Measurements from ENCODE around the gene ANXA2R.
"Not testable (repeated sequence)": the region's sequence is repeated elsewhere in the genome, so short reads cannot be mapped to it uniquely, and the experiment has no call there.

Gene ANXA2R

DNA sequence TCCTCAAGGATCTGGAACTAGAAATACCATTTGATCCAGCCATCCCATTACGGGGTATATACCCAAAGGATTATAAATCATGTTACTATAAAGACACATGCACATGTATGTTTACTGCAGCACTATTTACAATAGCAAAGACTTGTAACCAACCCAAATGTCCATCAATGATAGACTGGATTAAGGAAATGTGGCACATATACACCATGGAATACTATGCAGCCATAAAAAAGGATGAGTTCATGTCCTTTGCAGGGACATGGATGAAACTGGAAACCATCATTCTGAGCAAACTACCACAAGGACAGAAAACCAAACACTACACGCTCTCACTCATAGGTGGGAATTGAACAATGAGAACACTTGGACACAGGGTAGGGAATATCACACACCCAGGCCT is 19.9 kb upstream of the ANXA2R start:
- not testable (repeated sequence) for DNase-seq

DNA sequence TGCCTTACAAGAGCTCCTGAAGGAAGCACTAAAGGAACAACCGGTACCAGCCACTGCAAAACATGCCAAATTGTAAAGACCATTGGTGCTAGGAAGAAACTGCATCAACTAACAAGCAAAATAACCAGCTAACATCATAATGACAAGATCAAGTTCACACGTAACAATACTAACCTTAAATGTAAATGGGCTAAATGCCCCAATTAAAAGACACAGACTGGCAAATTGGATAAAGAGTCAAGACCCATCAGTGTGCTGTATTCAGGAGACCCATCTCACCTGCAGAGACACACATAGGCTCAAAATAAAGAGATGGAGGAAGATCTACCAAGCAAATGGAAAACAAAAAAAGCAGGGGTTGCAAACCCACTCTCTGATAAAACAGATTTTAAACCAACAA is 15.0 kb upstream of the ANXA2R start:
- not testable (repeated sequence) for DNase-seq

DNA sequence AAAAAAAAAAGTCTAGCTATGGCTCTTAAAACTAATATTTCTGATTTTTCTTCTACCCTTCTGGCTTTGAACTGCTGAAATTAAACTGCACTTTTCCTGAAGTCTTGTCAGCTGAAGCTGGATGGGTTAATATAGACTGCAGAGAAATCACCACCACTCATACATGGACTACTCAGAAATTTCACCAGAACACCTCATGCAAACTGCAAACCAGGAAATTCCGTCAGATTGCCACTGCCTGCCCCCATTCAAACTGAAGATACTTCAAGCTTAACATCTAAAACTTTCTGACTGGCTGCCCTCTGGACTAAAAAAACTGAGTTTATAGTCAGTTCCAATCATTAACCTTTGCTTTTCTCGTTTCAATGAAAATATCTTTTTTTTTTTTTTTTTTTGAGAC is 11.6 kb upstream of the ANXA2R start:
- no peak for DNase-seq

DNA sequence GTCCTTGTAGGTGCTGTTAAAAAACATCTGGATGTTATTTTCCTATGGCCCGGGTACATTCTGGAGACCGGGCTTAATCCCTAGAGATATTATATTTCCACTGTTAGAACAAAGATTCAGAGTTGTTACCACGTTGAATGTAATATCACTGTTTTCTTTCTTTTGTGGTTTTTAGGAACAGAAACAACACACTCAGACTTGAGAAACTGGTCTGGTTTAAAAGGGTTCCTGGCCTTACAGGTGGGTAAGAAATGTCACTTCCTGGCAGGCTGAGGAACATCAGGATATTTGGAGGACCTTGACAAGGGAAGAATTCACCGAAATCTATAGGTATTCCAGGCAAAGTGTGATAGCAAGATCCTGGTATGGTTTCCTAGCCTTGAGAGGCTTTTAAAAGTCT is 10.3 kb upstream of the ANXA2R start:
- DNase-seq = no peak

DNA sequence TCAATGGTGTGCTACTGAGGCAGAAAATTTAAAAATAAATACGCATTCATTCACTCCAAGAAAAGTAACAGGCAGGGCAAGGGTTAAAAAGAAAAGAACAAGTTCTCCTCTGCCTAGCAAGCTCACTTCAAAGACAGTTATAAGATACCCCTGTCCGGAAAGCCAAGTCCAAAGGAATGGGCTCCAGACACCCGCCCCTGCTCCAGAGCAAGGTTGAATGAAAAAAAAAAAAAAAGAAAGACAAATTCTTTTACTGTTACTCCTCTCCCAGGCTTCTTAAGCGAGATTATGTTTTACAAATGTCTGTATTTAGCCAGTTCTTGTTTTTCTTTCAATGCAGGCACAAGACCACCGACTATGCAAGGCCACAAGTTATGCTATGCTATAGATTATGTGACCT is 9.1 kb upstream of the ANXA2R start:
- DNase-seq = no peak

DNA sequence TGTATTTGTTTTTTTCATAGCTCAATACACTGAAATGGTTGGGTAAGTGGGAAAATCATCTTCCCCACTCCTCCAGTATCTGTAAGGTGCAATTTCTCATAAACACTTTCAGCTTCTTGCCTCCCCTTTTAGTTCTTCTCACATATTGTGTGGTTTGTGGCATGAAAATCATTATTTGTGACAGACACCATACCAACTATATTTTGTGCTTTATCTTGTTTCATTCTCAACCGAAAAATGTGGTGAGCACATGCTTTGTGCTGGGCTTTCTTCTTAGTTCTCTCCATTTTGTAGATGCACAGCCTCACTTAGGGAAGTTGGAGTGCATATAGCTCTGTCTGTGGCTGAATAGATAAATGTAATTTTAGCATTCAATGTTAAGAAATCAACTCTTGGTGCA is 6.4 kb upstream of the ANXA2R start:
- DNase-seq = no peak

DNA sequence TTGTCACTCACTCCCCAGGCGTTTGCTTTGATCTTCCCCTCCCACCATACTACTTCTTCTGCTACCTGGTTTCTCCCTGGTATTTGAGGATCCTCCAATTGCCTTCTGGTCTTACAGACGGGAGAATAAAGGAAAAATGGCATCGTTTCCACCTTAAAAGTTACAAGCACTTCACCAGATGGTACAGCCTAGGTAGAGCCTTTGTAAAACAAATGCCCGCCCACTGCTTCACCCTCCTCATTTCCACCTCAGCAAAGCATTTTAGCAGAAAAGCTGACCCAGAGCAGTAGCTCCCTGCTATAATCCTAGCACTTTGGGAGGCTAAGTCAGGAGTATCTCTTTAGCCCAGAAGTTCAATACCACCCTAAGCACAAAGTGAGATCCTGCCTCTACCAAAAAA is 5.1 kb upstream of the ANXA2R start:
- no peak for DNase-seq

DNA sequence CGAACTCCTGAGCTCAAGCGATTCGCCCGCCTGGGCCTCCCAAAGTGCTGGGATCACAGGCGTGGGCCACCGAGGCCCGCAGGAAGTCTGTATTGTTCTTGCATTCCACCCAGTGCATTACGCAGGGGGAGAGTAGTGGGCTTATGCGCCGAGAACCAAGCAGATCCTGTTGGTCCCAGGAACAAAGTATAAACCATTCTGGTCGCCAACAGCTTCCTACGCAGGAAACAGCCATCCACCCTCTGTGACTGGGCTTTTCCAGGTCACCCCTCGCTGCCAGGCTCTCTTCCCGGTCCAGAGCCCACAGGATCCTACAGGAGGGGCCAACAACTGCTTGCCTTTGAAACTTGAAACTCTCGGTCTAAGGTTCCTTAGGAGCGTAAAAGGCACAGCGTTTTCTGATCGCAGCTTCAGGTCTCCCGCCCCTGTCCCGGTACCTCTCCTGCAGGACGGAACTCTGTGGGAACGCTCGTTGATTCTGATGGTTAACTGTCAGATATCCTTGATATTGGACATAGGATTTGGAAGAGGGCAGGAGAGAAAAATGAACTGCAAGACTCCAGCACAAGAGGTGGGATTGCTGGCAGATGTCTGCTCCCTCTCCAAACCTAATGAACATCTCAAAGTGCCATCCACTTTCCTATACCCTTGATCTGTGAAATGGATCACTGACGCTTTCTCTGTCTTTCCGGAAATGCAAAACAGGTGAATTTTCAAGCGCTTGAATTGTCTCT is 4.2 kb upstream of the ANXA2R start:
- DNase-seq = no peak

DNA sequence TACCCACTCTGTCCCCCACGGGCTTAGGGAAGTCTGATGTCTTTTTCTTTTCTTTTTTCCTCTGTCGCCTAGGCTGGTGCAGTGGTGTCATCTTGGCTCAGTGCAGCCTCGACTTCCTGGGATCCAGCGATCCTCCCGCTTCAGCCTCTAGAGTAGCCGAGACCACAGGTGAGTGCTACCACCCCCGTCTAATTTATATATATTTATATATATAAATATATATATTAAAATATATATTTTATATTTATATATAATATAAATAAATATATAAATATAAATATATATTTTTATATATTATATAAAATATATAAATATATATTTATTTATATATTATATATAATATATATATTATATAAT is 3.3 kb upstream of the ANXA2R start:
- no peak for DNase-seq

DNA sequence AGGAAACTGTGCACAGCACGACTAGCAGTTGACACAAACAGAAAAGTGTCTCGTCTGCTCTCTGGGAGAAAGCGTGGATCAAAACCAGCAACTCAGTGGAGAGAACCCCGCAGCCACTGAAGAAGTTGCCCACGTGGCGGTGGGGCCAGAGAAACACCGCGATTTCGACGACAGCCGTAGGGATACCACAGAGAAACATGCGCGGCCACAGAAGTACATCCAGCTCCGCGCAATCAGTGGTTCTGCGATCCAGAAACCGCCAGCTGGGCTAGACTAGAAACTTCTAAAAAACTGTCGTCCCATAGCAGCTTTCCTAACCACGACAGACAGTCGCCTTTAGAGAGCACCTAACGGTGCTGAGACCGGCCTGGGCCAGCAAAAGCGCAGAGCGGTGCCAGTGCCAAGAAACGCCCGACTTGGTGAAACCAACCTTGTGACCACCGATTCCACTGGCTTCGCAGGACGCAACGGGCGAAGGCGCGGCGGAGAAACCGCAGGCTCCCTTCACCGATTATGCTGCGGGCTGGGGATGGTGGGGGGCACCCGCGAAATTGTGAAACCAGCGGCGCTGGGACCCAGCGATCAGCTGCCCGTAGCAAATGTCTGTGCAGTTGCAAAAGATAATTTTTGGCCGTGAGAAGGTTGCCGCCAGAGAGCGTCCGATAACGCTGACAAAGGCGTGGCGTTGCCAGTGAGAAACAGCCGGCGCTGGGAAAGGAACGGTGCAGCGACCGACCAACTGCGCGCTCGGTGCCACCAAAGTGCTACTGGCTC is 2.7 kb upstream of the ANXA2R start:
- no peak for DNase-seq

DNA sequence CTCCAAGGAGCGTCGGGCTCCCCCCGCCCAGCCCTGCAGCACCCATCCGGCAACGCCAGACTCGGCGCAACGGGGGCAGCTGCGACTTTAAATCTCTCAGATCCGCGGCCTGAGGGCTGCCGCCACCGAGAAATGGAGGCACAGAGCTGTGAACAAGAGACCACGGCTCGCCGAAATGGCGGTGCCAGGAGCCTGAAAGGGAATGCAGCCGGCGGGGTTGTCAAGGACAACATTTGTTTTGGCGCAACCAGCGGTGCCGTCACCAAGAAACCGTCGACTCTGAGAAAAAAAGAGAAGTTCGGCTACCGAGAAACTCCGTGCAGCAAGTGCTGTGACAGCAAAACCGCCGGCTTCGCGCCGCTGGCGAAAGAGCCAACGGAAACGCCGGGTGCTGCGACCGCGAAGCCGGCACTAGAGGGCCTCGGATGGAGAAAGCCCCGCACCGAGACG is 2.1 kb upstream of the ANXA2R start:
- peak; percentile 57 for DNase-seq

DNA sequence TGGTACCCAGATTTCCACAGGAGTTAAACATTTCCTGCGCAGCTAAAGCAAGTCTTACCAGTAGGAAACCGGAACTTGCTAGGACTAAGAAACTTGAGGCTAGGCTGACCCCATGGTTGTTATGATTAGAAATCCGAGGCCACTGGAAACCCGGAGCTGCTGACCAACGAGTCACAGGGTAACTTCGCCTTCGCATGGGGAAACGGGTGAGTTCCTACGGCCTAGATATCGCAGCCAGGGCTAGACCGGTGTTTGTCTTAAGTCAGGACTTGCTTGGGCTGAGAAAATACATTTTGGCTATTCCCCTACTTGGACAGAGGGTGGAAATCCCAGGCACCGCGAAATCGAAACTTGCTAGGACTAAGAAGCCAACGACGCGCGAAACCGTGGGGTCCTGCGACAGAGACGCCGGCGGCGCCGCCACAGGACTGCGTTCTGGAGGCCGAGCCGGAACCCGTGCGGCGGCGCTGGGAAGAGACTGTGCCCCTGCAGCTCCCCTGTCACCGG is 1.6 kb upstream of the ANXA2R start:
- DNase-seq = peak; percentile 72

DNA sequence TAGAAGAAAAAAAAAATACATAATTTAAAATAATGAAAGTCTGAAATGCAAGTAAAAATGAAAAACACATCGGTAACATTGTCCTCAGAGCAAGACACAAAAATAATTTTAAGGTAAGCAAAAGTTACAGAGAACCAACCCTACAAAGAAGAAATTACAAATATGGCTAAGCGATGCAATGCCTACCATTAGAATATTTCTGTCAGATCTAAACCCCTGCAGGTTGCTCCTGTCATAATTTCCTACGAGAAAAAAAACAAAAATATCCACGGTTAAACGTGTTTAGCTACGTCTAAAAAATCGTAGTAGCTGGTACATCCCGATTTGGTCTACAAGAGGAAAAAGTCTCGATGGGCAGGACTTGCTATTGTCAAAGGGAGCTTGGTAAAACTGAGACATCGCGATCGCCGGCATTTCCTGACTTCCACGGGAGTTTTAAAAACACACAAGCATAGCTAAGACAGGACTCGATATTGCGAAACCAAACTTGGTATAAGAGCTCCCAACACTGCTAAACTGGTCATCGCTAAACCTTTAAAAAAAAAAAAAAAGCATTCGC is 1.1 kb upstream of the ANXA2R start:
- no peak for DNase-seq

DNA sequence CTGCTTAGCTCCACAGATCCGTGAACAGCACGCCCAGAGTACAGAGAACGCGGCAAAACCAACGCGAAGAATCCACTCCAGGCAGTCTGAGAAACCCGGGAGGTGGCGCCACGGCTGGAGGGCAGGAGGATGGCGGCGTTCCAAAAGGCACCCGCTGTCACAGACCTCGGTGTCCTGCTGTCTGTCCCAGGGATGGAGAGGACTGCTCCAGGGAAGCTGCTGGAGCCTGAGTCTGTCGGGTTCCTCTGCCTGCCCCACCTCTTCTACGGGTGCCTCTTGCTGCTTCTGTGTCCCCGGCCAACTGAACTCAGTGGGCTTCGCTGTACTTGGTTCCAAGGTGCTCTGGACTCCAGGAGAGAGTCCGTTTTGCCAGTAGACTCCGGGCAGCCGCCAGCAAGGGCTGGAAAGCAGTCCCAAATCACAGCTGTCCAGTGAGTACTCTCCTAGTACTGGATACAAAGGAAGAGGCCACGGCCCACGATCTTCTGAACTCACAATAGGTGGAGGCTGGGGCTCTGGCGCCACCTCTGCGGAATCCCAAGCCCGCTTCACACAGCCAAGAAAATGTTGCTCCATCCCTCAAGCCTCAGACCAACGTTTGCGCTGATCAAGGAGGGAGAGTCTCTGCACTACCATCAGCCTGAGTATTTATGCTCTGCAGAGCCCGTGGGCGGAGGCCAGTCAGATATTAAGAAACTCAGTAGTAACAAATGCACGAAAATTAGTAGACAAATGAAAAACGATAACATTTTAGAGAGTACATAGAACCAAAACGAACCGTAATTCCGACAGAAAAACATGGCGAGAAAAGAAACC is 440 bp downstream of the ANXA2R start:
- DNase-seq = no peak

DNA sequence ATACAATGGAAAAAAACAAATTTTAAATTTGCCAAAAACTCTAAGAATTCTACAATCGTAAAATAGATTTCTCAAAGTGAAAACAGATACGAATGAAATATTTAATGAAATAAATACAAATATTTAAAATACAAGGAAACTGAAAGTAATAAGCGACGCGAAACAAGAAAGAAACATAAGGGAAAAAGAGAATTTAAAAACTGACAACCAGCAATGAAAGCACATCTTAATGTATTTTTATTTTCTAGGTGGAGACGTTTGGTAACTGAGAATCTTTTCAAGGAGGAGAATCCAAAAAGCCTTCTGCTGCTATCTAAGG is 1.0 kb downstream of the ANXA2R start:
- DNase-seq = no peak

DNA sequence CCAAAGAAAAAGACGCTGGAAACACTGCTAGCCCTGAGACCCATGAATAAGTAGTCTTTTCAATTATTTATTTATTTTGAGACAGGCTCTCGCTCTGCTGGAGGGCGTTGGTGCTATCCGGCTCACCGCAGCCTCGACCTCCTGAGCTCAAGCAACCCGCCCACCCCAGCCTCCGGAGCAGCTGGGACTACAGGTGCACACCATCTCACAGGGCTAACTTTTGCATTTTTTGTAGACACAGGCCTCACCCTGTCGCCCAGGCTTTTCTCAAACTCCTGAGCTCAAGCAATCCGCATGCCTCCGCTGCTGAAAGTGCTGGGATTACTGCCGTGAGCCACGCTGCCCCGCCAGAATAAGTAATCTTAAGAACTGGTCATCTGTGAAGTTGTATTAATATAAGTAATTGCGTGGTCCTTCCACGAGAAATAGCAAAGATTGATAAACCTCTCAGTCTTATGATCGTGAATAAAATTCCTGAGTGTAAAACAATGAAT is 1.6 kb downstream of the ANXA2R start:
- DNase-seq = no peak

DNA sequence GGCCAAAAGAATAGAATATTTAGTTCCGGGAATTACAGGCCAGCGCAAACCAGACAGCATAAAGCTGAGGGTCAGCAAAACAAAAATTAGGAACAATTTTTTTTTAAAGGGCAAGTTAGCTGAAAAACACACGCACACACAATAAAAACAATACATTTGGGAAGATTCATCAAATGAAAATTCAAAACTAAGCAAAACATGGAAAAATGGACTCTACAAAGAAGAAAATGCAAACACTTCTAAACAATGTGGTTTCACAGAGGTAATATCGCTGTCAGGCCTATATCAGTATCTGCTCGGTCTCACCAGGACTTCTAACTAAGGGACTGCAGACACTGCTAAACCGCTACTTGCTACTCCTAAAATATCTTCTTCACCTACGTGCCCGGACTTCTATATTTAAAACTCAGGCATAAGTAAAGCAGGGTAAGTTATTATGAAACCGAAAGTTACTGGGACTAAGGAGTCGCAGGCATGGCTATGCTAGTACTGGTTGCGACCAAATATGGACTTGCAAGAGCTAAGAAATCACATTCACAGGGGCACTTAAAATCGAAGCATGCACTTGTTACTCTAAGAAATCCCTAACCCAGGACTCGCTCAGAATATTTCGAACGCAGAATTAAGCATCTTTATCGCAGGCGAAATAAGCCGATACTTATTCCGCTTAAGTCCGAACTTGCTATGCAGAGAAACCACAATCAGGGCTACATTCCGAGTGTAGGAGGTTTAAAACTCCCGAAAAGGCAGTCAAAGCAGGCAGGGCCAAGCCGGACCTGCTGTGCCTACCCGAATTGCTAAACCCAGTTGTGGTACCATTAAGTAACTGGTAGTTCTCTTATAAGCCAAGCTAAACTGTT is 2.3 kb downstream of the ANXA2R start:
- DNase-seq = peak; percentile 73

DNA sequence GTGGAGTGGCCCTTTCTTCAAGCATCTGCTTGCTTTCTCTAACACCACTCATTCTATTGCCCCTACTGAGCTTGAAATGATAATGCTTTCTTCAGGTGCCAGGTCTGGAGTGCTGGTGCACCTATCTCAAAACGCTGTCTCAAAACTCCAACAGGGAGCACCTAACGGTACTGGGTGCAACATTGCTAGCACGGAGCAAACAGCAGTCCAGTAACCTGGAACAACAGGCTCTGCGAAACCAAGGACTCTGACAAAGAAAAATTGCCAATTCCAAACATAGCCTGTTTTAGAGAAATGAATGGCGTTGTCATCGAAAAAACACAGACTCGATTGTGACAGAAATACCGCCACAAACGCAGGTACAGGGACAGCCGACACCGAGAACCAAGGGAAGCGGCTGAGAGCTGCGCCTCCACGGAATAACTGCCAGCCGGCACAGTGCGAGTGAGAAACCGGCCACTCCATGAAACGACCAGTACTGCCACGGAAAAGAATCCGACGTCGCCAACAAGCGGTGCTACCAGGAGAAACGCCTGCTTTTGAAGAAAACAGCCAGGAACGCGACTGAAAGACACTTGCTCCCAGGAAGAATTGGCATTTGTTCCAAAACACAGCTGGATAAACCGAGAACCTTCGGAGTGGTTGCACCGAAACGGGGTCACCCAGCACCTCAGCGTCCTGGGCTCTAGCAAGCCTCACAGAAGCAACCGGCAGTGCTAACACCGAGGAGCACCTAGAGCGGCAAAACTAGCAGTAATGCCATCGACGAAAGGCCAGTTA is 3.1 kb downstream of the ANXA2R start:
- no peak for DNase-seq

DNA sequence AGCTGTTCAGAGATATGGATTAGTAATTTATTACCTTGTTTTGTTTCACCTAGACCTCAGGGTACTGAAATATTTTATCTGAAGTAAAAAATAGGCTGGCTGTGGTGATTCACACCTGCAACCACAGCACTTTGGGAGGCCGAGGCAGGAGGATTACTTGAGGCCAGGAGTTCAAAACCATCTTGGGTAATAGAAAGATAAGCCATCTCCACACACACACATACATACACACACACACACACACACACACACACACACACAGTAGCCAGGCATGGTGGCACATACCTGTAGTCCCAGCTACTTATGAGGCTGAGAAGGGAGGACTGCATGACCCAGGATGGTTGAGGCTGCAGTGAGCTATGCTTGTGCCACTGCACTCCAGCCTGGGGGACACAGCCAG is 3.7 kb downstream of the ANXA2R start:
- no peak for DNase-seq

DNA sequence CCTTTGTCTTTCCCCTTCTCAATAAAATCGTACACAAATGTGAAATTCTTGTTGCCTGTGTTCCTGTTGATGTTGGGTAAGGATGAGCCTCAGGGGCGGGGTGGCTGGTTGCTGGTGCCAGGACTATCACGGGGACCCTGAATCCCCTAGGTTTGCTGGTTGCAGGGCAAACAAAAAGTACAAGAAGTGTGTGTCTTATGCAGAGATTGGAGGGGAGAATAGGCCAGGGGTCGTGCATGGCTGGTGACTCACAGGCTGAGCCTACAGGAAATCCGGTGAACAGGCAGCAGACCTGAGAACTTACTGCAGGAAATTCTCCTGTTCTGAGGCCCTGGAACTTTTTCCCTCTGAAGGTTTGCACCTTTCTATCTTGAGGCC is 5.5 kb downstream of the ANXA2R start:
- DNase-seq = no peak

DNA sequence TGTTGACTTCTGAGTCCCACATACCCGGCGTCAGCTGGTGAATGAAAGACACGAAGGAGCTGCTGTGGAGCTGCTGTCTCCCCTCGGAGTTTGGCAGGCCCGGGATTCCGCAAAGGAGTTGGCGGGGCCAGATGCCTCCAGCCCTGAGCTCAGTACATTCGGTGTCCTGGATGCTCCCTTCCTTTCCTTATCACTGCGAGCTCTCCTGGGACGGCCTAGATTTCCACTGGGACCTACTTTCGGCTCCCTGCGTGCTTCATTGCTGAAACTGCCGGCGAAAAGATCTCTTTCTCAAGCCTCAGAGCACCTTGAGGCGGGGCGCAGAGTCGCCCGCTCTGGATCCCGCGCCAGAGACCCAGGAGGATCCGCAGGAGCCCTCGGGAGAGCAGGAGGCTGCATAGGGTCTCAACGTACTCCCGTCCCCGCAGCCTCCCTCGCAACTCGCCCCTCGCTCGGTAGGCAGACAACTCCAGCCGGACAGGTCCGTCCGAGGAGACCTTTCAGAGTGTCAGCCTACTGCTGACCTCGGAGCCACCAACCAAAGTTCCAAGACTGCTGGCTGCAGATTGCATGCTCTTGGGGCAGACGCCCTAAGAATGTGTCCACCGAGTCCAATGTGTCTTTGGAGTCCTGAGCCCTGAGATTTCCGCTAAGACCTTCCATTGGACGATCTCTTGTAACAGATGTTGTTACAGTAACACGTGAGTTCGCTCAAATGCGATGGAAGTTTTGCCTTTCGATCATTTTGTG is 6.1 kb downstream of the ANXA2R start:
- no peak for DNase-seq

Measured in kidney glomerular epithelial cell (primary cell).